Loucy (cell line): ENCODE data around the gene TAF6.

ENCODE experiments used
- CTCF ChIP-seq: fragments of 200-600 bp; sonication (generic); conservative IDR thresholded peaks from 2 replicates; pipeline ENCODE4 v1.5.1; 2014; ENCODE audit warnings: mild to moderate bottlenecking, antibody characterized with exemption, low read length
- EZH2phosphoT487 ChIP-seq: fragments of 200-600 bp; IDR thresholded peaks from 2 replicates; pipeline ENCODE4 v1.6.1; 2018; ENCODE audit warnings: antibody characterized with exemption, mild to moderate bottlenecking, moderate library complexity, borderline replicate concordance

GRCh38 chr7:100079024-100079560 lies 40.1 kb downstream of the TAF6 start:
- TF ChIP-seq CTCF (no peak), EZH2phosphoT487 (no peak)
